Measurements from ENCODE around the gene TIAM2.

Gene TIAM2

DNA sequence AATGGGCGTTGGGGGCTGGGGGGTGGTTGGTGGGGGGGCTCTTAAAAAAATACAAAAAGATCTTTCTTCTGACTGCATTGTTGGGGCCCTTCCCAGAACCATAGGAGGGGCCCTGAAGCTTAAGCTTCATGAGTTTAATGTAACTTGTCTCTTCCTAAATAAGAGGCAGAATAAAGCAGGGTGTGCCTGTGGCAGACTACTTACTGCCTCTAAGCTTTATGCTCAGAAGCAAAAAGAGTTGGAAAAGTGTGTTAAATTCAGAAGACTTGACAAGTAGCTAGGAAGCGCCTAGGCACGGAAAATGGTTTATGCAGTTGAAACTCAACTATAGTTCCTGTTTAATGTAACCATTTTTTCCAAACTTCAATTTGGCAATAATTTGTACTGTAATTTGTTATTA, 44.5 kb downstream of the TIAM2 start:
- TF ChIP-seq, protein P1, sequence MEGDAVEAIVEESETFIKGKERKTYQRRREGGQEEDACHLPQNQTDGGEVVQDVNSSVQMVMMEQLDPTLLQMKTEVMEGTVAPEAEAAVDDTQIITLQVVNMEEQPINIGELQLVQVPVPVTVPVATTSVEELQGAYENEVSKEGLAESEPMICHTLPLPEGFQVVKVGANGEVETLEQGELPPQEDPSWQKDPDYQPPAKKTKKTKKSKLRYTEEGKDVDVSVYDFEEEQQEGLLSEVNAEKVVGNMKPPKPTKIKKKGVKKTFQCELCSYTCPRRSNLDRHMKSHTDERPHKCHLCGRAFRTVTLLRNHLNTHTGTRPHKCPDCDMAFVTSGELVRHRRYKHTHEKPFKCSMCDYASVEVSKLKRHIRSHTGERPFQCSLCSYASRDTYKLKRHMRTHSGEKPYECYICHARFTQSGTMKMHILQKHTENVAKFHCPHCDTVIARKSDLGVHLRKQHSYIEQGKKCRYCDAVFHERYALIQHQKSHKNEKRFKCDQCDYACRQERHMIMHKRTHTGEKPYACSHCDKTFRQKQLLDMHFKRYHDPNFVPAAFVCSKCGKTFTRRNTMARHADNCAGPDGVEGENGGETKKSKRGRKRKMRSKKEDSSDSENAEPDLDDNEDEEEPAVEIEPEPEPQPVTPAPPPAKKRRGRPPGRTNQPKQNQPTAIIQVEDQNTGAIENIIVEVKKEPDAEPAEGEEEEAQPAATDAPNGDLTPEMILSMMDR (IDR thresholded peaks at IDR 0.05; ENCODE audit: control insufficient read depth, insufficient read depth, low read depth, low read length, missing control alignments), result no peak
- no peak overlapping the region for H3K4me3 ChIP-seq (ENCODE audit: control insufficient read depth, low read depth, low read length)
- DNase-seq (ENCODE audit: low read depth), result no peak

GRCh38 chr6:155040154-155040553, 45.0 kb downstream of the TIAM2 start:
- TF ChIP-seq, protein P1 (IDR thresholded peaks at IDR 0.05; ENCODE audit: control insufficient read depth, insufficient read depth, low read depth, low read length, missing control alignments), result no peak
- DNase-seq (ENCODE audit: low read depth), result no peak
- no peak overlapping the region for H3K4me3 ChIP-seq (ENCODE audit: control insufficient read depth, low read depth, low read length)

GRCh38 chr6:155040901-155041650, 46.0 kb downstream of the TIAM2 start:
- no peak for DNase-seq (ENCODE audit: low read depth)
- TF ChIP-seq, protein P1 (IDR thresholded peaks at IDR 0.05; ENCODE audit: control insufficient read depth, insufficient read depth, low read depth, low read length, missing control alignments), result no peak

GRCh38 chr6:155041741-155042279, 46.7 kb downstream of the TIAM2 start:
- DNase-seq (ENCODE audit: low read depth), result no peak
- TF ChIP-seq, protein P1 (IDR thresholded peaks at IDR 0.05; ENCODE audit: control insufficient read depth, insufficient read depth, low read depth, low read length, missing control alignments), result no peak

More at GRCh38 chr6:155040901-155041650, 46.0 kb downstream of the TIAM2 start:
- H3K4me3 ChIP-seq (ENCODE audit: control insufficient read depth, low read depth, low read length), result no peak overlapping the region

GRCh38 chr6:155042983-155043382, 47.9 kb downstream of the TIAM2 start:
- DNase-seq (ENCODE audit: low read depth), result no peak
- TF ChIP-seq, protein P1 (IDR thresholded peaks at IDR 0.05; ENCODE audit: control insufficient read depth, insufficient read depth, low read depth, low read length, missing control alignments), result no peak
- no peak overlapping the region for H3K4me3 ChIP-seq (ENCODE audit: control insufficient read depth, low read depth, low read length)

More at GRCh38 chr6:155041741-155042279, 46.7 kb downstream of the TIAM2 start:
- no peak overlapping the region for H3K4me3 ChIP-seq (ENCODE audit: control insufficient read depth, low read depth, low read length)

DNA sequence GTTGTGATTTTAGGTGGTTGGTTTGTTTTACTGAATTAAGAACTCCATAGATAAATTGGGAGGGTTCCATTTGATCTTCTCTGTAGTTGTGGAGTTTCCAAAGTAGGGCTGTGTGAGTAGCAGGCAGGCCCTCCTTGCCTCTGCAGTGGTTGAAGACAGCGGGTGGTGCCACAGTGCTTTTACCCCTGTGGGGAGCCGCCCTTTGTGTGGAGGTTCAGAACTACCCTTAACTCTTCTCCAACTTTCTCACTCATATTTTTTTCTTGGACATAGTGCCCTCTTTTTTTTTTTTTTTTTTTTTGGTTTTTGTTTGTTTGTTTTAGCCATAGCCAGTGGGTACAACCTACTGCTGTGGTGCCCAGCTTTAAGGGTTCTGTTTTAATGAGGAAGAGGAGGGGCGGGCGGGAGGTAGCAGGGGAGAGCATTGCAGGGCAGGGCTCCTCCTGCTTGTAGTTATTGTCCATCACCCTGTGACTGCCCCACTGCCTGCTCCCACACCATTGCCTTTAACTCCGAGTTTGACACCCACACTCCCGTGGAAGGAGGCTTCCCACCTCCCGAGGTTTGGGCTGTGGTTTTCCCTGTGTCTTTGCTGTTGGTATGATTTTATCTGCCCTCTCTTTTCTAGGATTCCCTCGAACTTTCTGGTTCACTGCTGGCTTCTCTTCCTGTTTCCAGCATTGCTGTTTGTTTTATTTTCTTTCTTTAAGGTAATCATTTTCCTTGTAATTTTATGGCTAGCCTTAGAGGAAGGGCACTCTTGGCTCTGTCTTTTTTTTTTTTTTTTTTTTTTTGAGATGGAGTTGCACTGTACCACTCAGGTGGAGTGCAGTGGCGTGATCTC, 50.7 kb downstream of the TIAM2 start:
- TF ChIP-seq, protein P1 (IDR thresholded peaks at IDR 0.05; ENCODE audit: control insufficient read depth, insufficient read depth, low read depth, low read length, missing control alignments), result no peak
- no peak for DNase-seq (ENCODE audit: low read depth)
- H3K4me3 ChIP-seq (ENCODE audit: control insufficient read depth, low read depth, low read length), result no peak overlapping the region
